HepG2 (cell line): ENCODE results near the gene NCOA4. TPM values are rescaled to one million over a fixed set of nuclear protein-coding genes. Genes with fewer than 3 reads are reported as not detected.

ENCODE experiments used
- ADNP ChIP-seq: sonication (generic); formaldehyde crosslinking; IDR thresholded peaks from 2 replicates; pipeline ENCODE4 v1.4.0; 2020; ENCODE audit warnings: missing genetic modification reagents
- HMGXB3 ChIP-seq: sonication (generic); formaldehyde crosslinking; IDR thresholded peaks from 2 replicates; pipeline ENCODE4 v1.4.0; 2020; ENCODE audit warnings: missing genetic modification reagents, borderline replicate concordance
- MIER2 ChIP-seq: IDR thresholded peaks from 2 replicates; pipeline ENCODE4 v1.6.1; 2016; ENCODE audit warnings: missing biosample characterization, missing genetic modification reagents
- MIER3 ChIP-seq: IDR thresholded peaks from 2 replicates; pipeline ENCODE4 v1.6.1; 2016; ENCODE audit warnings: missing compliant biosample characterization, borderline replicate concordance
- MTA1 ChIP-seq: sonication (generic); formaldehyde crosslinking; IDR thresholded peaks from 2 replicates; pipeline ENCODE4 v1.4.0; 2020; ENCODE audit warnings: missing genetic modification reagents, mild to moderate bottlenecking, borderline replicate concordance
- NCOA5 ChIP-seq: sonication (generic); formaldehyde crosslinking; IDR thresholded peaks from 2 replicates; pipeline ENCODE4 v1.4.0; 2020; ENCODE audit warnings: missing genetic modification reagents
- NFKB2 ChIP-seq: sonication (generic); formaldehyde crosslinking; IDR thresholded peaks from 2 replicates; pipeline ENCODE4 v1.4.0; 2020; ENCODE audit warnings: missing genetic modification reagents, borderline replicate concordance
- PTBP1 ChIP-seq: fragments of 200-400 bp; formaldehyde crosslinking; IDR thresholded peaks from 2 replicates; pipeline ENCODE4 v1.6.1; 2018; ENCODE audit warnings: low read length, low read depth; ENCODE audit not compliant: poor library complexity, severe bottlenecking
- RBFOX2 ChIP-seq: fragments of 200-400 bp; formaldehyde crosslinking; IDR thresholded peaks from 2 replicates; pipeline ENCODE4 v1.6.1; 2017; ENCODE audit warnings: low read depth, mild to moderate bottlenecking, low read length
- SKI ChIP-seq: fragments of 450-650 bp; IDR thresholded peaks from one replicate; pipeline ENCODE4 v1.6.1; 2018; ENCODE audit warnings: mild to moderate bottlenecking; ENCODE audit not compliant: partially characterized antibody
- SNAPC4 ChIP-seq: sonication (generic); formaldehyde crosslinking; IDR thresholded peaks from 2 replicates; pipeline ENCODE4 v1.4.0; 2020; ENCODE audit warnings: mild to moderate bottlenecking, missing genetic modification reagents
- TARDBP ChIP-seq: sonication (generic); formaldehyde crosslinking; IDR thresholded peaks from 2 replicates; pipeline ENCODE4 v1.8.0; 2022; ENCODE audit warnings: mild to moderate bottlenecking, missing genetic modification reagents
- ZBTB43 ChIP-seq: sonication (generic); formaldehyde crosslinking; conservative IDR thresholded peaks from 2 replicates; pipeline ENCODE4 v1.4.0; 2020; ENCODE audit warnings: missing genetic modification reagents
- ZKSCAN5 ChIP-seq: sonication (generic); formaldehyde crosslinking; IDR thresholded peaks from 2 replicates; pipeline ENCODE4 v1.5.1; 2020; ENCODE audit warnings: mild to moderate bottlenecking, missing genetic modification reagents
- polyA plus RNA-seq, 8 experiments: library from polyadenylated mRNA; depleted of rRNA in 3 of 8; stranded (reverse) in 7 of 8; unstranded in 1 of 8; fragments of >200 nt; fragmentation: Illumina TruSeq in 4 of 8; extraction: Trizol in 4 of 8; gene quantifications; 2 replicates each; pipeline versions ENCODE4 v1.2.1 to v1.2.3, GENCODE V29; 2011 to 2016; ENCODE audit warnings: low read depth in 4 of 8, missing spikeins in 1 of 8, mixed read lengths in 1 of 8; ENCODE audit not compliant: insufficient read depth in 1 of 8
- total RNA-seq, 5 experiments: library from RNA; depleted of rRNA; stranded (reverse); fragments of >200 nt; fragmentation: Illumina TruSeq; extraction: Trizol; gene quantifications; 2 replicates each; pipeline ENCODE4 v1.2.3, GENCODE V29; 2016; ENCODE audit warnings: low read depth in 1 of 5
- TF ChIP-seq, protein P1 (sequence below): sonication (generic); formaldehyde crosslinking; IDR thresholded peaks from 2 replicates; pipeline ENCODE4 v1.4.0; 2020; ENCODE audit warnings: missing genetic modification reagents, mild to moderate bottlenecking, borderline replicate concordance

The NCOA4 gene
- total and polyA plus RNA-seq, 2 of the 13 experiments (the other 11 are each of a cell fraction or from before 2014, with no cell fraction given): 306 to 400 TPM

GRCh38 chr10:46030091-46030937 is at the start of gene NCOA4 (continued):
- TF ChIP-seq SNAPC4 (CRISPR knock-in tag): no peak
- no peak for TF ChIP-seq ADNP
- TF ChIP-seq MTA1 (CRISPR knock-in tag): no peak; the same call in 1 of the 2 replicates
- TF ChIP-seq MIER3 (CRISPR knock-in tag): peak; percentile 73; the same call in 1 of the 2 replicates
- TF ChIP-seq PTBP1: no peak
- TF ChIP-seq MIER2 (CRISPR knock-in tag): no peak; the same call in 1 of the 2 replicates
- TF ChIP-seq ZKSCAN5: no peak
- TF ChIP-seq SKI: no peak
- TF ChIP-seq TARDBP: no peak
- peak; percentile 99 for TF ChIP-seq RBFOX2
- peak; percentile 93 for TF ChIP-seq NFKB2 (CRISPR knock-in tag)
- TF ChIP-seq, protein P1, sequence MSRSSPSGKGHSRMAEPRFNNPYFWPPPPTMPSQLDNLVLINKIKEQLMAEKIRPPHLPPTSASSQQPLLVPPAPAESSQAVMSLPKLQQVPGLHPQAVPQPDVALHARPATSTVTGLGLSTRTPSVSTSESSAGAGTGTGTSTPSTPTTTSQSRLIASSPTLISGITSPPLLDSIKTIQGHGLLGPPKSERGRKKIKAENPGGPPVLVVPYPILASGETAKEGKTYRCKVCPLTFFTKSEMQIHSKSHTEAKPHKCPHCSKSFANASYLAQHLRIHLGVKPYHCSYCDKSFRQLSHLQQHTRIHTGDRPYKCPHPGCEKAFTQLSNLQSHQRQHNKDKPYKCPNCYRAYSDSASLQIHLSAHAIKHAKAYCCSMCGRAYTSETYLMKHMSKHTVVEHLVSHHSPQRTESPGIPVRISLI: 0 out of 2 replicates have a peak, but pooled peaks have one; percentile 5
- no peak for TF ChIP-seq ZBTB43 (CRISPR knock-in tag)
- TF ChIP-seq HMGXB3: peak; percentile 34; the same call in 1 of the 2 replicates
- no peak for TF ChIP-seq NCOA5 (CRISPR knock-in tag)
